Activated CD4-positive, CD25-positive, alpha-beta regulatory T cell treated with anti-CD3 and anti-CD28 coated beads, Interleukin-2, amount 50 U/mL, for 72 hours (primary cell): ENCODE results near the gene MCMBP.
"Not testable (repeated sequence)": the region's sequence is repeated elsewhere in the genome, so short reads cannot be mapped to it uniquely, and the experiment has no call there.

Experiments used
- DNase-seq: peaks from one replicate; pipeline ENCODE4 v3.0.0; 2021

The MCMBP gene

GRCh38 chr10:119827430-119827829, 45.2 kb downstream of the MCMBP start:
- DNase-seq = no peak

- no peak for DNase-seq
Observed at GRCh38 chr10:119826771-119827170, 45.9 kb downstream of the MCMBP start.

GRCh38 chr10:119824299-119824698, 48.3 kb downstream of the MCMBP start:
- DNase-seq = no peak

- no peak for DNase-seq
Observed at GRCh38 chr10:119821182-119821581, 51.5 kb downstream of the MCMBP start.

- no peak for DNase-seq
Observed at GRCh38 chr10:119818889-119819270, 53.8 kb downstream of the MCMBP start.

- DNase-seq = peak; percentile 36
Observed at GRCh38 chr10:119817991-119818888, 54.4 kb downstream of the MCMBP start.

- no peak for DNase-seq
Observed at GRCh38 chr10:119815671-119816070, 57.0 kb downstream of the MCMBP start.

GRCh38 chr10:119812684-119813083, 60.0 kb downstream of the MCMBP start:
- DNase-seq = no peak

- no peak for DNase-seq
Observed at GRCh38 chr10:119811122-119811521, 61.5 kb downstream of the MCMBP start.

GRCh38 chr10:119807960-119808697, 64.5 kb downstream of the MCMBP start:
- DNase-seq = no peak

GRCh38 chr10:119806334-119807130, 66.1 kb downstream of the MCMBP start:
- DNase-seq = no peak

GRCh38 chr10:119805702-119806230, 66.9 kb downstream of the MCMBP start:
- no peak for DNase-seq

GRCh38 chr10:119803264-119803663, 69.4 kb downstream of the MCMBP start:
- DNase-seq = no peak

GRCh38 chr10:119801998-119802538, 70.6 kb downstream of the MCMBP start:
- no peak for DNase-seq

GRCh38 chr10:119801176-119801575, 71.5 kb downstream of the MCMBP start:
- no peak for DNase-seq

GRCh38 chr10:119796039-119796438, 76.6 kb downstream of the MCMBP start:
- no peak for DNase-seq

GRCh38 chr10:119795101-119795500, 77.5 kb downstream of the MCMBP start:
- DNase-seq = not testable (repeated sequence)

- no peak for DNase-seq
Observed at GRCh38 chr10:119786117-119786769, 86.4 kb downstream of the MCMBP start.

GRCh38 chr10:119784340-119785067, 88.1 kb downstream of the MCMBP start:
- DNase-seq = no peak

GRCh38 chr10:119783665-119784027, 89.0 kb downstream of the MCMBP start:
- DNase-seq = no peak

GRCh38 chr10:119782981-119783664, 89.5 kb downstream of the MCMBP start:
- DNase-seq = no peak
